GM12864 (cell line): Measurements from ENCODE around the gene WNT9A.

Source experiments
- DNase-seq: peaks from one replicate; pipeline ENCODE4 v3.0.0-alpha.2; 2011; ENCODE audit warnings: low read depth
- H3K4me3 ChIP-seq: 2 replicates; pipeline ENCODE4 v1.5.1; 2011; ENCODE audit warnings: mild to moderate bottlenecking, low read depth, low read length, control low read depth
- TF ChIP-seq, protein P1 (sequence below): IDR thresholded peaks from 2 replicates; pipeline ENCODE4 v1.5.1; 2011; ENCODE audit warnings: low read depth, mild to moderate bottlenecking, moderate library complexity, low read length, control low read depth, inconsistent platforms; ENCODE audit errors: missing control alignments

Gene WNT9A

DNA sequence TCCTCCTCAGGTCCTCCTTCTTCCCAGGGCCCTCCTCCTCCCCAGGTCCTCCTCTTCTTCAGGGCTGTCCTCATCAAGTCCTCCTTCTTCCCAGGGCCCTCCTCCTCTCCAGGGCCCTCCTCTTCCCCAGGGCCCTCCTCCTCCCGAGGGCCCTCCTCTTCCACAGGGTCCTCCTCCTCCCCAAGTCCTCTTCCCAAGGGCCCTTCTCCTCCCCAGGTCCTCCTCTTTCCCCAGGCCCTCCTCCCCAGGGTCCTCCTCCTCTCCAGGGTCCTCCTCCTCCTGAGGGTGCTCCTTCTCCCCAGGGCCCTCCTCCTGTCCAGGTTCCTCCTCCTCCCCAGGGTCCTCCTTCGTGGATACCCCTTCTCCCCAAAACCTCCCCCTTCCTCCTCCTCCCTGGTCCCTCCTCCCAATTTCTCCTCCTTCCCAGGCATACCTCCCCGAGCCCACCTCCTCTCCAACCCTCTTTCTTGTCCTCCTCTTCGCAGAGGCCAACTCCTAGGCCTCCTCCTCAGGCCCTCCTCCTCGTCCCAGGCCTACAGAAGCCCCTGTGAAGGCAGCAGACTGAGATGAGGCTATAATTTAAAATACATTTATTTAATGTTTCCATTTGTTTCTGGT lies 29.5 kb downstream of the WNT9A start:
- TF ChIP-seq, protein P1, sequence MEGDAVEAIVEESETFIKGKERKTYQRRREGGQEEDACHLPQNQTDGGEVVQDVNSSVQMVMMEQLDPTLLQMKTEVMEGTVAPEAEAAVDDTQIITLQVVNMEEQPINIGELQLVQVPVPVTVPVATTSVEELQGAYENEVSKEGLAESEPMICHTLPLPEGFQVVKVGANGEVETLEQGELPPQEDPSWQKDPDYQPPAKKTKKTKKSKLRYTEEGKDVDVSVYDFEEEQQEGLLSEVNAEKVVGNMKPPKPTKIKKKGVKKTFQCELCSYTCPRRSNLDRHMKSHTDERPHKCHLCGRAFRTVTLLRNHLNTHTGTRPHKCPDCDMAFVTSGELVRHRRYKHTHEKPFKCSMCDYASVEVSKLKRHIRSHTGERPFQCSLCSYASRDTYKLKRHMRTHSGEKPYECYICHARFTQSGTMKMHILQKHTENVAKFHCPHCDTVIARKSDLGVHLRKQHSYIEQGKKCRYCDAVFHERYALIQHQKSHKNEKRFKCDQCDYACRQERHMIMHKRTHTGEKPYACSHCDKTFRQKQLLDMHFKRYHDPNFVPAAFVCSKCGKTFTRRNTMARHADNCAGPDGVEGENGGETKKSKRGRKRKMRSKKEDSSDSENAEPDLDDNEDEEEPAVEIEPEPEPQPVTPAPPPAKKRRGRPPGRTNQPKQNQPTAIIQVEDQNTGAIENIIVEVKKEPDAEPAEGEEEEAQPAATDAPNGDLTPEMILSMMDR: no peak
- no peak overlapping the region for H3K4me3 ChIP-seq
- DNase-seq: no peak

DNA sequence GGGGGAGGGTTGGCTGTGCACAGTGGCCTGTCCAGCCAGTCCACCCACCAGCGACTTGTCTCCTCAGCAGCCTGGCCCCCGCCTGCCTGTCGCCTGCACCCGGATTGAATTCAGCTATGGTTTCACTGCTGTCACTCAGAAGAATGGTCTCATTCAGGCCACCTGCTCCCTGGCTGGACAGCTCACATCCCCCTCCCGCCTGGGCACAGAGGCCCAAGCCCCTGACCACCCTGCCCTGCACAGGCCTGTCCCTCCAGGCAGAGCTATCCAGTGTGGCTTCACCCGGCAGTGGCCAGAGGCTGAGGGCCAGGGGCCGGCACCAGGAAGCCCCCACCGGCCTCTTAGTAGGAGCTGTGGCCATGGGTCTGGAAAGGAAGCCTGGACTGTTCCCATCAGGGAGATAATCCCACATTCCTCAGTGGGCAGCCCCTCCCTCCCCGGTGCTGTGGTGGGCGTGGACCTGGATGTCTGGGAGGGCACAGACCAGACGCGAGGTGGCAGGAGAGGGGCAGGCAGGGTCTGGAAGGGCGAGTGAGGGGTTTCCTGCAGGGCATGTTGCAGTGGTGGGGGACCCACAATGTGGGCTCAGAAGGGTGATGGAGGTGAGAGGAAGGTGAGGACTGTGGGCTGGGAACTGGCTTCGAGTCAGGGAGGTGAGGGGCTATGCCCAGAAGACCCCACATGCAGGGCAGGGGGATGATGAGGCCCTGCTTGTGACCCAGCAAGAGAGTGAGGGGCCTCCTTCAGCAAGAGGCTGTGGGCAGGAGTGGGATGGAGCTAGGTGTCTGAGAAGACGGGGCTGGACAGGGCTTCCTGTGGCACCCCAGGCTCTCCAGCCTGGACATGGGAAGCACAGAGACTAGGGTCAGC lies 30.4 kb downstream of the WNT9A start:
- no peak for DNase-seq
- TF ChIP-seq, protein P1: no peak
- no peak overlapping the region for H3K4me3 ChIP-seq

DNA sequence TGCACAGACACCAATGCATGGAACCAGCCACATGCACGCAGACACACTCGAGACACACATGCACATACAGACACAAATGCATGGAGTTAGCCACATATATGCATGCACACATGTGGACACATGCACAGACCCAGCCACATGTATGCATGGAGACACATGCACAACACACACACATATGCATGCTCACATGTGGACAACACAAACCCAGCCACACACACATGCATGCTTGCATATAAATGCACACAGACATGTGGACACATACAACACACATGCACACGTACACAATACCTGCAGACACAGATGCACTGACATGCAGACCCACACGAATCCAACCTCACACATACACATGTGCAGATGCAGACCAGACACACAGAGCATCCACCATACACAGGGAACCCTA lies 31.1 kb downstream of the WNT9A start:
- TF ChIP-seq, protein P1: no peak

DNA sequence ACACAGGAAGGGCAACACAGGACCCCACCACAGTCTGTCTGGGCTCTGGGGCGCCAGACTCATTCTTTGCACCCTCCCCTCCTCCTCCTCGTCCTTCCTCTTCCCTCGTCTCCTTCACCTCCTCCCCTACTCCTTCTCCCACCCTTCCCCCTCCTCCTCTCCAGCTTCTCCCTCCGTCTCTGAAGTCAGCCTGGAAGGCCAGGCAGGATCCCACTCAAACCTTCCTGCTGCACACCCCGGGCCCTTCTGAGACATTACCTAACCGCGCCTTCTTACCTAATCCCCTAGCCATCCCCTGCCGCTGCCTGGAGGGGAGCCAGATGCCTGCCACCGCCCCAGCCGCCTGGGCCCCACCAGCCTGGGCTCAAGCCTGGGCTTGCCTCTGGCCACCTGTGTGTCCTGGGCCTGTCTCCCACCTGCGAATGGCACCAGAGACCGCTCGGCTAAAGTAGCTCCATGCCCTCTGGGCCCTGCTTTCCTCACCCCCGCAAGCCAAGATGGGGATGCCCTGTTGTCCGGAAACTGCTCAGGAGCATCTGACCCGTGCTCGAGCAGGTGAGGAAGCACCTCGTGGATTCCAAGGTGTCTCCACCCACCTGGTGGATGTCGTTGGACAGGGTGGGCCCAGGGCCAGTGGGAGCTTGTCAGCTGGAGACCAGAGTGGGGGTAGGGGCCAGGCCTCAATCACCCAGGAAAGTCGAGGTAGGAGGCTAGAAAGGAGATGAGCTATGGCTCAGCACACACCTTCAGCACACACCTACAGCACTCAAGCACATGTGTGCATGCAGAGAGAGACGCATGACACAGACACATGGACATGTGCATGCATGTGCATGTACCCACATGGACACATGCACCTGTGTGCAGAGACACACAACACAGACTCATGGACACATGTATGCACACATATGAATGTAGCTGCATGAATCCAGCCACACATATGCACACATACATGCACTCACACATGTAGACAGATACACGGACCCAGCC lies 31.9 kb downstream of the WNT9A start:
- DNase-seq: no peak
- TF ChIP-seq, protein P1: no peak
- H3K4me3 ChIP-seq: no peak overlapping the region

More for the DNA sequence above, 31.1 kb downstream of the WNT9A start:
- no peak for DNase-seq
- no peak overlapping the region for H3K4me3 ChIP-seq

DNA sequence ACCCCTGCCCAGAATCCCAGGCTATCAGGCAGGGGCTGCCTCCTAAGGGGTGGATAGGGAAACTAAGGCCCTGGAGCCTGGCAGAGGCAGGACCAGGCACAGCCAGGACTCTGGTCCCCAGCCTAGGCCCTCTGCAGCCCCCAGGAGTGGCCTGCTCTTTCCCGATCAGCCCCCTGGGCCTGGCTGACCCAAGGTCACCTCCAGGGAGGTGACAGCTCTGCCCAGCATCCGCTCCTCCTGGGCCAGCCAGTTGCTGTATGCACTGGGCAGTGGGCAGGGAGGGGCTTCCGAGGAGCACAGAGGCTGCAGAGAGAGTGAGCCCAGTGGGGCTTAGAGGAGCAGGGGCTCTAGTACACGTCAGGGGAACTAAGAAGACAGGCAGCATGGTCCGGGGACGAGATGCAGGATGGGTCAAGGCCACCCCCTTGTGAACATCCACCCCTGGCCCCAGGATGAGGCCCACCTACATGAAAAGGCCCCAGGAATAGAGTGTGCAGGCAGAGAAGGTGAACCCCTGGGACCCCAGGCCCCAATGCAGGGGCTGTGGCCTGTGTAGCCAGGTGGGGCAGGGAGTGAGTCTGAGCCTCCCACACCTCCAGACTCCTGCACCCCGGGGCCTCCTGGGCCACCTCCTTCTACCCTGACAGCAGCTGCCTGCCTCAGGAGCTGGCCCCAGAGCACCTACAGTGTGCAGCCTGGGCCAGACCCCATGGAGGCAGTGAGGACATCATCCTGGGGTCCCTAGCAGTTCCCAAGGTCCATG lies 32.8 kb downstream of the WNT9A start:
- TF ChIP-seq, protein P1: no peak
- H3K4me3 ChIP-seq: no peak overlapping the region
- DNase-seq: no peak
